ENCODE data around the gene DNAJC30.
"Not testable (repeated sequence)": the region's sequence is repeated elsewhere in the genome, so short reads cannot be mapped to it uniquely, and the experiment has no call there.

DNAJC30 gene

DNA sequence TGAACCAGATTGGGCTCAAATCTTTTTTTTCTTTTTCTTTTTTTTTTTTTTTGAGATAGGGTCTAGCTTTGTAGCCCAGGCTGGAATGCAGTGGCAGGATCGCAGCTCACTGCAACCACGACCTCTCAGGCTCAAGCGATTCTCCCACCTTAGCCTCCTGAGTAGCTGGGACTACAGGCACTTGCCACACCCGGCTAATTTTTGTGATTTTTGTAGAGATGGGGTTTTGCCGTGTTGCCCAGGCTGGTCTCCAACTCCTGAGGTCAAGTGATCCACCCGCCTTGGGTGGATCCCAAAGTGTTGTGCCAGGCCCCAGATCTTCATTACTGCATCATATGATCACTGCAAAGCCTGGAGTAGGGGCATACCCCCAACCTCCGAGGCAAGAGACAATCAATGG lies 2.8 kb downstream of the DNAJC30 start:
- DNase-seq, result no peak

DNA sequence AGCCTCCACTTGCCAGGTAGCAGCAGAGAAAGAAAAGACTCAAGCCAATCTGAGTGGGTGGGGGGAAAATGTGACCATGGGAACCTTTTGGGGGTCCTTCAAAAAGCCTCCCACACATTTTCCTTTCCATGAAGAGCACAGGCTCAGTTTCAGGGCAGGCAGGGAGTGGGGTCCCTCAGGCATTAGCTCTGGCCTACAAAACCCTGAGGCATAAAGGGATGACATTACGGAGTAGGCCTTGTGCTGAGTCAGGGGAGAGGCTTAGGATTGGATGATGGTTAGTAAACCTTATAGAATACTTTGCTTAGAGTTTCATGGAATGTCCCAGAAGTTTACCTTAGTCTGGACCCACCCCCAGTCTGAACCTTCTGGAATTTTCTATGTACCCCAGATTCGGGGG lies 3.5 kb downstream of the DNAJC30 start:
- DNase-seq, result no peak

DNA sequence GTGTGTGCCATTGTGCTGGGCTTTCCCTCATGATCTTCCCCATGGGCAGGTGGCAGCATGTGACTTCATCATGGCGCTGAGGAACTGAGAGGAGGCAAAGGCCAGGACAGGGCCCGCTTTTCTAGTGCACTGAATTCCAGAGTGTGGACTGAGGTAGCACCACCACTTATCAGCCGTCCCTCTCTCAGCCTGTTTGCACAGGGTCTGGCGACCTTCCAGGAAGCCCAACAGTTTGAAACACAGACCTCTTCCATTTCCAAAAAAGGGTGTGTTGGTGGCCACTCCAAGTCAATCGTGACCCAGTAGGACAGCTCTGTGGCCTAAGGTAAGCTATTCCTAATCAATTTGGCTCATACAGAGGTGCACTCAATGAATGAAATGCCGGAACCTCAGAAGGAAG lies 4.4 kb downstream of the DNAJC30 start:
- DNase-seq, result no peak

DNA sequence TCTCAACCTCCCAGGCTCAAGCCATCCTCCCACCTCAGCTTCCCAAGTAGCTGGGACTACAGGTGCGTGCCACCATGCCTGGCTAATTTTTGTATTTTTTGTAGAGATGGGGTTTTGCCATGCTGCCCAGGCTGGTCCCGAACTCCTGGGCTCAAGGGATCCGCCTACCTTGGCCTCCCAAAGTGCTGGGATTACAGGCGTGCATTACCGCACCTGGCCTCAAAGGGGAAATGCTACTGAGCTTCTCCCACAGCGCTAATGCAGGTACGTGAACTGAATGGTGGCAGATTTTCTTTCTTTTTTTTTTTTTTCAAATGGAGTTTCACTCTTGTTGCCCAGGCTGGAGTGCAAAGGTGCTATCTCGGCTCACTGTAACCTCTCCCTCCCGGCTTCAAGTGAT lies 7.2 kb downstream of the DNAJC30 start:
- DNase-seq, result not testable (repeated sequence)

DNA sequence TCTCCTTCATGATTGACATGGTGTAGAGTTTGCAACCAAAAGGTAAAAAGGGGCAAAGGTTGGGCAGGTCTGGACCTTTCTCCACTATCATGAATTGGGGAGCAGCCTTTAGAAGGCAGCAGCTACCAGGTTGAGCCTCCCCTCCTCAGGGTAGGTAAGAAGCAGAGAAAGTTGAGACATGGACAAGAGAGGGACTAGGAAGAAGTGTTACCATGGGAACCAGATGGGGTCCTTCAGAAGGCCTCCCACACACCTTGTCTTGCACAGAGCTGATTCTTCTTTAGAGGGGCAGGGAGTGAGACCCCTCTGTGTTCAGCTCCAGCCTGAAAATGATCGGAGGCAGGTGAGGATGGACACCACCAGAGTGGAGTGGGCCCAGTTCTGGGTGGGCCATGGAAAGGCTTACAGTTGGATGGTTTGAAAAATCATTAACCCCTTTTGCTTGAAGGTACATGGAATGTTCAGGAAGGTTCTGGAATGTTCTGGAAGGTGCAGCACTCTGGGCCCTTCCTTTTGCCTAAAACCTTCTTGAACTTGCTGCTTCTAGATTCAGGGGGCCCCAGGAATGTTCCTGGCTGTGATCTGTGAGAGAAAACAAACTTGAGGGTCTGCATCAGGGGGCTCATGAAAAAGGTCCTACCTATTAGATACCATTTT lies 8.7 kb downstream of the DNAJC30 start:
- no peak for DNase-seq

DNA sequence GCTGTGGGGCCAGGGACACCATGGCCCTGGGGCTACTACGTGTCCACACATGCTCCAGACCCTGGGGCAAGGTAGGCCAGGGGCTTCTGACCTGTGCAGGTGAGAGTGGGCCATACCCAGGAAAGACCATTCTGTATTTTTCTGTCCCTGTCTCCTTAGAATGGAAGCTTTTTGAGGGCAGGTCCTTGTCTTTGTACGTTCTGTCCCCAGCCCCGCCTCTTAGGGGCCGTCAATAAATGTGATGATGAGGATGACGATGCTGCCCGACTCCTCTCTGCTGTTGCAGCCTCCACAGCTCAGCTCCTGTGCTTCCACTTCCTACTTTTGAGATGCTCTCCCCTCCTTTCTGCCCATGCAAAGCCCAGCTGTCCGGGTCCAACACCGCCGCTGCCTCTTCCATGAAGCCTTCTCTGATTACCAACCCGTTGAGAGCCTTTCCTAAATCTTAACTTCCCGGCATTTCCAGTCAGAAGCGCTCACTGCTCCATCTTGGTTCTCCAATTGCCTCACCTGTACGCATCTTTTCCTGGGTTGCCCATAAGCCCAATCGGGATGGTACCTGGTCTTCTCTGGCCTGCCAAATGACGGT lies 11.3 kb downstream of the DNAJC30 start:
- no peak for DNase-seq

DNA sequence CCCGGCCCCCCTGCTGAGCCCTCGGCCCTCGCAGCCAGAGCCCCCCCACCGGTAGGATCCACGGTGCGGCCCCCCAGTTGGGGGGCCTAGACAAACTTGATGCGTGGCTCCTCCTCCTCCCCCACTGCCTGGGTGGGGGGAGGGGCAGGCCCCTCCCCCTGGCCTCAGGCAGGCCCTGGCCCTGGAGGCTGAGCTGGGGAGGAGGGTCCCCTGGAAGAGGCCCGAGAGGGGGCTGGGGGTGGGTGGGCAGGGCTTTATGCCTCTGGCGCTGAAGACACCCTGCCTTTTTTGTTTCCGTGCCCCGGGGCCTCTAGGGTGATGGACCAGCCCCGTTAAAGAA lies 12.0 kb downstream of the DNAJC30 start:
- DNase-seq, result no peak

DNA sequence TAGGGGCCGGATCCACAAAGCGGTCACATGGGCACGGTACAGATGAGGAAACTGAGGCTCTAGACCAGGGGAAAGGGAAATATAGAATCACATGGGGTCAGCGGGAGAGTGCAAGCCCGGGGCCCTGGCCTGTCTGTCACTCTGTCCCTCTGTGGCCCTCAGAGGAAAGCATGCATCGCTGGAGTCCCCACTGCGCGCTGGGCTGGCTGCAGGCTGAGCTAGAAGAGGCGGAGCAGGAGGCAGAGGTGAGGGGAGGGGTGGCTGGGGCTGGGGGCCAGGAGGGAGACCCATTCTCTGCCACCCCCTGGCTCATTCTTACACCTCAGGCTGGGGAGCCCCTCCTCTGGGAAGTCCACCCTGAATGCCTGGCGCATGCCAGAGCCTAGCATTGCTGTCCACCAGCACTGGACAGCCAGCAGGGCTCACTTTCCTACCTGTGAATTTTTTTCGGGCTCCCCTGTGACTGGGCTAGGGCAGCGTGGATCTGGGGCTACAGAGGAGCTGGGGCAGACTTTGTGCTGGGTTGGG lies 13.3 kb downstream of the DNAJC30 start:
- DNase-seq, result no peak

DNA sequence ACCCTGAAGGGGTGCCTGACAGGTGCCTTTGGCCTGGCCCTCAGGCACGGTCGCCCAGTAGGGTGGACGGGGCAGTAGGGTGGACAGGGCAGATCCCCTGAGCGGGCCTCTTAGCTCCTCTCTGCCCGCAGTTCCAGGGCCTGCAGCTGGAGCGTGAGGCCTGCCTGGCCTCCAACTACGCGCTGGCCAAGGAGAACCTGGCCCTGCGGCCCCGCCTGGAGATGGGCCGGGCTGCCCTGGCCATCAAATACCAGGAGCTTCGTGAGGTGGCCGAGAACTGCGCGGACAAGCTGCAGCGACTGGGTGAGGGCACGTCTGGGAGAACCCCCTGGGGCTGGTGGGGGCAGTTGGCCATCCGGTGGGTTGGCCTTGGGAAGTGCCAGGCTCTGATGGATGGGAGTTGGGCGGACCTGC lies 14.0 kb downstream of the DNAJC30 start:
- DNase-seq, result no peak

DNA sequence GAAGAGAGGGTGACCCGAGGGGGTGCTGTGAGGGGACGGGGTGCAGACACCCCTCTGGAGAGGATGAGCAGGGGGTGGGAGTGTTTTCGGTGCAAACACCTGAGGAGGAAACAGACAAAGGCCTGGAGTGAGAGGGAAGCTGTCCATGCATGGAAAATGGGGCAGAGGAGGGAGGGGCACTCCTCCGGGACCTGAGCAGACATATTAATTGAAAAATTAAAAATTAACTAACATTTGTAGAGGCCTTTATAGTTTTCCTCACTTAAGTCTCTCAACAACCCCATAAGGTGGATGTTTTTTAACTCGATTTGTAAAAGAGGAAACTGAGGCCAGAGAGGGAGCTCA lies 14.4 kb downstream of the DNAJC30 start:
- no peak for DNase-seq

DNA sequence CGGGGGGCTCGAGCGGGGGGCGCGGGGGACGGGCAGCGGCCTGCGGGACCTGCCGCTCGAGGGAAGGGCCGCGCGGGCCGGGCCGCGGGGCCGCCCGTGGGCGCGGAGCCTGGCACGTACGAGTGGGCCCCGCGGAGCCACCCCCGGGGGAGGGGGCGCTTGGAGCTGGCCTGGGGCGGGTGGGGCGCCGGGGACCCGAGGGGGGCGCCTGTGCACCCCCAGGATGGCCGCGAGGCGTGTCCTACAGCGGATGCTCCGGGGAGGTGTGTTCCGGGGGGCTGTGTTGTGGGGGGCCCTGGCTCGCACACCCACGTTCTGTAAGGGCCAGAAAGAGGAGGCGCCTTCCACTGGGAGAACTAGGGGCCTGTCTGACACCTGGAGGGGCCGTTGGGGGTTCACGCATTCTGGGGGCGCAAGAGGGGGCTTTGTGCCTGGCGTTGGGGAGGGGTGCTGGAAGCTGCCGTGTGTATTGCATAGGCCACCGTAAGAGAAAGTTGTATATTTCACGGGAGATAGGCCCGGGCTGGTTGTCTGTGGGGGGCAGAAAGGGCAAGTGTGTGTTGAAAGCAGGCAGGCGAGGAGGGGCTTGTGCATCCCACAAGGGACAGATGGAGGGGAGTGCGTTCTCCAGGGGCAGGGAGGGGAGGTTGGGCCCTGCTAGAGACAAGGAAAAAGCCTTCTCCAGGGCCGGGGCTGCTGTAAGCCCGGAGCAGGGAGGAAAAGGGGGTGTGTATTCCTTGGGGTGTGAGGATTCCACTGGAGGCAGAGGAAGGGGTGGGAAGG lies 15.0 kb downstream of the DNAJC30 start:
- DNase-seq, result peak; percentile 9

DNA sequence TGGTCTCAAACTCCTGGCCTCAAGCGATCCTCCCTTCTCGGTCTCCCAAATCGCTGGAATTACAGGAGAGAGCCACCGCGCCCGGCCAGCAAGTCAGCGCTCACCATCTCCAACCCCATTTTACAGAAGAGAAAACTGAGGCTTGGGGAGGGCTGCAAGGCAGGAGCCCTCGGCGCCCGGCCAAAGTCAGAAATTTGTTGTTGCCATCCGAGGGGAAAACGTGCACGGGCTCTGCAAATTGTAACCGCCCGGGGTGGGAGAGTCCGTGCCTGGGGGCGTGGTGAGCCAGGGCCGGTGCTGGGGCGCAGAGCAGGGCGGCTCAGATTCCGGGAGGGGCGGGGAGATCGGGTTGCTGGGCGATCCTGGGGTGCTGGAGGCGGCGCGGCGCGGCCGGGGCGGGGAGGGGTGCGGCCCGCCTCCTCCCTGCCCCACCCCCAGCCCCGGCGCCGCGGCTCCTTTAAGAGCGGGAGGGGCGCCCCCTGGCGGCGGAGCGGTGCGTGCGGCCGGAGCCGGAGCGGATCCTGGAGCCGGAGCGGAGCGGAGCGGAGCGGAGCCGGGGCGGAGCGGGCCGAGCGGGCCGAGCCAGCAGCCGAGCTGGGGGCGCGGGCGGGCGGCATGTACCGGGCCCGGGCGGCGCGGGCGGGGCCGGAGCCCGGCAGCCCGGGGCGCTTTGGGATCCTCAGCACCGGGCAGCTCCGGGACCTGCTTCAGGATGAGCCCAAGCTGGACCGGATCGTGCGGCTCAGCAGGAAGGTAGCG lies 15.7 kb downstream of the DNAJC30 start, which contains the start of gene VPS37D:
TSS of gene VPS37D (plus strand) at position 488 of the 759 bp plus-strand sequence. CDS start at position 616, 128 bp downstream.
- peak; percentile 81 for DNase-seq

DNA sequence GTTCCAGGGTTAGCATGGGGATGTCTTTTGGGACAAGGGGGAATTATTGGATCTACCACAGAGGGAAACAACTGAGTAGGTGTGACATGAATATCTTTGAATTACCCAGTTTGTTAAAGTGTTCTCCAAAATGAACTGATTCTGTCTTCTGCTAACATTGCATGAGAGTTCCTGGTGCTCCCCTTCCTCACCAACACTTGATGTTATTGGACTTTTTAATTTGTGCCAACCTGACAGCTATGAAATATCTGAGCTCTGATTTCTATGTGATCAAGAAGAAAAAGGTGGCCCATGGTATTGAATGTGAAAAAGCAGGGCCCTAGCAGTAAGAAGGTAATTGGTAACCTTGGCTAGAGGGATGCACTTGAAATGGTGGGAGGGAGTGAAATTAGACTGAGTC lies 20.2 kb downstream of the DNAJC30 start:
- no peak for DNase-seq

DNA sequence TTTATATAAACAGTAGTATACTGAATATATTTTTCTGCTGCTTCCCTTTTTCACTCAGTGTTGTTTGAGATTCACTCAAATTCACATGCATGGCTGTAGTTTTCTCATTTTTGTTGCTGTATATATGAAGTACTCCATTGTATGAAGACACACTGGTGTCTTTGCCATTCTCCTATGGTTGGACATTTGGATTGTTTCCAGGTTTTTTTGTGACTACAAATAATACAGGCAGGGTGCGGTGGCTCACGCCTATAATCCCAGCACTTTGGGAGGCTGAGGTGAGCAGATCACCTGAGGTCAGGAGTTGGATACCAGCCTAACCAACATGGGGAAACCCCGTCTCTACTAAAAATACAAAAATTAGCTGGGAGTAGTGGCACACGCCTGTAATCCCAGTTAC lies 22.7 kb downstream of the DNAJC30 start:
- DNase-seq, result not testable (repeated sequence)

DNA sequence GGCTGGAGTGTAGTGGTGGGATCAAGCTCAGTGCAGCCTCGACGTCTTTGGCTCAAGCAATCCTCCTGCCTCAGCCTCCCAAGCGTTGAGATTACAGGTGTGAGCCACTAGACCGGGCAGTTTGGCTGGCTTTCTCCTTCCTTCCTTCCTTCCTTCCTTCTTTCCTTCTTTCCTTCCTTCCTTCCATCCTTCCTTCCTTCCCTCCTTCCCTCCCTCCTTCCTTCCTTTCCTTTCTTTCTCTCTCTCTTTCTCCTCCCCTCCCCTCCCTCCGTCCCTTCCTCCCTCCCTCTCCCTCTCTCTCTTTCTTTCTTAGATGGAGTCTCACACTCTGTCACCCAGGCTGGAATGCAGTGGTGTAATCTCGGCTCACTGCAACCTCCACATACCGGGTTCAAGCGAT lies 23.3 kb downstream of the DNAJC30 start:
- no peak for DNase-seq

DNA sequence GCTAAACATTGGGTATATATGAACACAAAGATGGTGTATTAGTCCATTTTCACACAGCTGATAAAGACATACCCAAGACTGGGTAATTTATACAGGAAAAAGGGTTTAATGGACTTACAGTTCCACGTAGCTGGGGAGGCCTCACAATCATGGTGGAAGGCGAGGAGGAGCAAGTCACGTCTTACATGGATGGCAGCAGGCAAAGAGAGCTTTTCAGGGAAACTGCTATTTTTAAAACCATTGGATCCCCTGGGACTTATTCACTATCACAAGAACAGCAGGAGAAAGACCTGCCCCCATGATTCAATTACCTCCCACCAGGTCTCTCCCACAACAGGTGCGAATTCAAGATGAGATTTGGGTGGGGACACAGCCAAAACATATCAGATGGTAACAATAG lies 27.9 kb downstream of the DNAJC30 start:
- not testable (repeated sequence) for DNase-seq

DNA sequence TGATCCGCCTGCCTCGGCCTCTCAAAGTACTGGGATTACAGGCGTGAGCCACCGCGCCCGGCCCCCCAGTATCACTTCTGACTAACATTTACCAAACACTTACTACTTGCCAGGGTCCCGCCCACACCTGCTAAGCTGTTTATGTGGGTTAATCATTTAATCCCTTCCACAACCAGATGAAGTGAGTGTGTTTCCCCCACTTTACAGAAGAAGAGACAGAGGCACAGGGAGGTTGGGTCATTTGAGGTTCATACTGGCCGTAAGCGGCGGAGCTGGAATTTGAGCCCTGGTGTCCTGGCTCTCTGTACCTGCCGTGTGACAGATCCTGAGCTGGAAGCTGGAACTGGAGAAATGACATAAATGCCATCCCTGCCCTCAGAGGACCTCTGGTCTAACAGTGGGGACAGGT lies 30.7 kb downstream of the DNAJC30 start:
- no peak for DNase-seq

DNA sequence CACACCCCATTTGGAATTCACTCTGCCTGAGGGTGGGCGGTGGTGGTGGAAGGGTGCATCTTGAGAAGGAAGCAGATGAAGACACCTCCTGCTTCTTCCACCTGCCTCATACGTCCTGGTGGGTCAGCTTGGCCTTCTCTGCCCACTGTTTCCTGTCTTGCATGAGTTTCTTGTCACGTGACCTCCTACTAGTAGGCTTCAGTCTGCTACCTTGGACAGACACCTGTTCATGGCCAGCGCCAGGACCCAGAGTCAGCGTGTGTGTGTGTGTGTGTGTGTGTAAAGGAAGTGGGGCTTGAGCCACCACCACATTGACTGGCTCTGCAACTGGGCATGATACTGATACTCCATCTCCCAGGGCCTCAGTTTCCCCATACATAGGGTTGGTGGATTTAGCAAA lies 32.7 kb downstream of the DNAJC30 start:
- no peak for DNase-seq

DNA sequence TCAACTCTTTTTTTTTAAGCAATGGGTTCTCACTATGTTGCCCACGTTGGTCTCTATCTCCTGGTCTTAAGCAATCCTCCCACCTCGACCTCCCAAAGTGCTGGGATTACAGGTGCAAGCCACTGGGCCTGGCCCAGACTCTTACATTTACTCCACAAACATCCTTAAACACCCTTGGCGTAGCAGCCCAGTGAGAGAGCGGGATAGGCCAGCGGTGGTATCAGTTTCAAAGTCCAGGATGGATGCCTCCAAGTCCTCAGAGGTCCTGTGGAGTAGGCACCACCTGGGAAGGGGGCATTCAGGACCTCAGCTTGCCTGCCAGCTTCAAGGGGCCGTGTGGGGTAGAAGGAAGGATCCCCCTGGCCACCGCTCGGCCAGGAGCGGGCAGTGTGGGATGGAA lies 33.7 kb downstream of the DNAJC30 start:
- no peak for DNase-seq

DNA sequence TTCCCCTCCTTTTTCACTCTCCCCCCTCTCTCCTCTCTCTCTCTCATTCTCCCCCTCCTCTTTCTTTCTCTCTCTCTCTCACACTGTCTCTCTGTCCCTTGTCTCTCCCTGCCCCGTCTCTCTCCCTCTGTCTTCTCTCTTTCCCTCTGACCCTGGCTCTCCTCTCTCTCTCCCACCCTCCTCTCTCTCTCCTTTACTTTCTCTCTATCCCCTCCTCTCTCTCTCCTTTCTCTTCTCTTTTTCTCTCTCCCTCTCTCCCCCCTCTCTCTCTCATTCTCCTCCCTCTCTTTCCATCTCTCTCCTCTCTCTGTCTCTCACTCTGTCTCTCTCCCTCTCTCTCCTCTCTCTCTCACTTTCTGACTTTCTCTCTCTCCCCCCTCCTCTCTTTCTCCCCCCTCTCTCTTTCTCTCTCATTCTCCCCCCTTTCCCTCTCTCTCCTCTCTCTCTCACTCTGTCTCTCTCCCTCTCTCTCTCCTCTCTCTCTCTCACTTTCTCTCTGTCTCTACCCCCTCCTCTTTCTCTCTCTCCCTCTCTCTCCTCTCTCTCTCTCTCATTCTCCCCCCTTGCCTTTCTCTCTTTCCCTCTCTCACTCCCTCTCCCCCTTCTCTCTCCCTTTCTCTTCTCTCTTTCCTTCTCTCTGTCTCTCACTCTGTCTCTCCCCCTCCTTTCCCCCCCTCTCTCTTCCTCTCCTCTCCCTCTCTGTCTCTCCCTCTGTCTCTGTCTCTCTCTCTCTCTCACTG lies 34.5 kb downstream of the DNAJC30 start:
- DNase-seq, result no peak

DNA sequence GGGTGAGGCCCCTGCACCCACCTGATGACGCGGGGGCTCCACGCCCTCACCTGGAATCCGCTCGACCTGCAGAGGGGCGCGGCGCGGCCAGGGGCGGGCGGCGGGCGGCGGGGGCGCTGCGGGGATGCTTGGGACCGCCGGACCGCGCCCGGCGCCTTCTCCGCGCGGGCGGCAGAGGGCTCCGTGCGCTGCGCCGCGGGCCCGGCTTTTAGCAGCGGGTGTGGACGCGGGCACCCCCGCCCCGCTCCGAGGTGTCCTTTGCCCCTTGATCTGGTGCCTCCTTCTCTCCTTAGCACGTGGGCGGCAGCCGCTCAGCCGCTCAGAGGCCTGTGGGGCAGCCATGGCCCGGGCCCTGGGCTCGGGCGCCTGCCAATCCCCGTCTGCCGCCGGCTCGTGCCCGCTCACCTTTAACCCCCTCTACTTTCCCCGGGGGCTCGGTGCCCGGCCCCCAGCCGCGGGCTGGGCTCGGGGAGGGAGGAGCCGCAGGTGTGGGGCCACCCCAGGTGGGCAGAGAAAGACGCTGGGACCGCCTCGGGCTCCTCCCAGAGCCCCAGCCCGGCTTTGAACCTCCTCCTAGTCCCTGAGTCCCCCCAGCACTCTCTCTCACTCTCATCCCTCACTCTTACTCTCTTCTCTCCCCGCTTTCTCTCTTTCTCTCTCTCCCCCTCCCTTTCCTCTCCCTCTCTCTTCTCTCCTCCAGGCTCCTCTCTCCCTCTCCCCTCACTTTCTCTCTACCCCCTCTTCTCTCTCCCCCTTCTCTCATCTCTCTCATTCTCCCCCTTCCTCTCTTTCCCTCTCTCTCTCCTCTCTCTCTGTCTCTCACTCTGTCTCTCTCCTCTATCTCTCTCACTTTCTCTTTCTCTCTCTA lies 35.3 kb downstream of the DNAJC30 start:
- no peak for DNase-seq

Data from fibroblast of skin of back (primary cell).